ENCODE data around the gene ERVFRD-1. TPM values are rescaled to one million over a fixed set of nuclear protein-coding genes. Genes with fewer than 3 reads are reported as not detected.

Gene ERVFRD-1
- total RNA-seq, 2 donors from 2014 or later, result not detected

- no peak for DNase-seq (ENCODE audit: low spot score)
- Histone ChIP-seq H3K9me3 (no peaks in the 10 kb centered on the region), H3K27ac (no peak overlapping the region), H3K4me1 (peaks cover 0 to 11% of the 10 kb centered on the region in 2 donors), H3K36me3 (no peaks in the 10 kb centered on the region), H3K4me3 (no peak overlapping the region), H3K27me3 (no peaks in the 10 kb centered on the region)
- no peak for TF ChIP-seq CTCF (IDR thresholded peaks at IDR 0.05)
These were observed 1.5 kb upstream of the ERVFRD-1 start for GRCh38 chr6:11113038-11113437.

GRCh38 chr6:11111769-11112437, 378 bp upstream of the ERVFRD-1 start:
- TF ChIP-seq CTCF (IDR thresholded peaks at IDR 0.05), result no peak
- H3K4me1 ChIP-seq, result peaks cover 0 to 11% of the 10 kb centered on the region in 2 donors
- no peak overlapping the region for H3K27ac ChIP-seq
- H3K27me3 ChIP-seq, result no peaks in the 10 kb centered on the region
- no peak for DNase-seq (ENCODE audit: low spot score)
- H3K36me3 ChIP-seq, result no peaks in the 10 kb centered on the region
- no peak overlapping the region for H3K4me3 ChIP-seq
- H3K9me3 ChIP-seq, result no peaks in the 10 kb centered on the region

GRCh38 chr6:11108726-11109125, 2.8 kb downstream of the ERVFRD-1 start:
- no peak for TF ChIP-seq CTCF (IDR thresholded peaks at IDR 0.05)
- H3K4me1 ChIP-seq, result peaks cover 0 to 11% of the 10 kb centered on the region in 2 donors
- H3K27ac ChIP-seq, result no peak overlapping the region
- no peaks in the 10 kb centered on the region for H3K27me3 ChIP-seq
- no peaks in the 10 kb centered on the region for H3K9me3 ChIP-seq
- H3K4me3 ChIP-seq, result no peak overlapping the region
- DNase-seq (ENCODE audit: low spot score), result no peak
- H3K36me3 ChIP-seq, result no peaks in the 10 kb centered on the region

GRCh38 chr6:11103065-11103464, 8.5 kb downstream of the ERVFRD-1 start:
- no peak overlapping the region for H3K27ac ChIP-seq
- H3K36me3 ChIP-seq, result no peaks in the 10 kb centered on the region
- no peak overlapping the region for H3K4me3 ChIP-seq
- TF ChIP-seq CTCF (IDR thresholded peaks at IDR 0.05), result no peak
- no peak for DNase-seq (ENCODE audit: low spot score)
- H3K4me1 ChIP-seq, result no peaks in the 10 kb centered on the region
- H3K9me3 ChIP-seq, result no peaks in the 10 kb centered on the region
- no peaks in the 10 kb centered on the region for H3K27me3 ChIP-seq

GRCh38 chr6:11101417-11101816, 10.1 kb downstream of the ERVFRD-1 start:
- Histone ChIP-seq H3K27me3 (no peaks in the 10 kb centered on the region), H3K4me3 (no peak overlapping the region), H3K9me3 (no peaks in the 10 kb centered on the region), H3K36me3 (no peaks in the 10 kb centered on the region), H3K27ac (no peak overlapping the region), H3K4me1 (no peaks in the 10 kb centered on the region)
- TF ChIP-seq CTCF (IDR thresholded peaks at IDR 0.05), result no peak
- DNase-seq (ENCODE audit: low spot score), result no peak

GRCh38 chr6:11098004-11098403, 13.5 kb downstream of the ERVFRD-1 start:
- TF ChIP-seq CTCF (IDR thresholded peaks at IDR 0.05), result no peak
- Histone ChIP-seq H3K4me1 (peaks cover 0 to 11% of the 10 kb centered on the region in 2 donors), H3K36me3 (no peaks in the 10 kb centered on the region), H3K9me3 (no peaks in the 10 kb centered on the region), H3K27me3 (no peaks in the 10 kb centered on the region), H3K4me3 (no peak overlapping the region), H3K27ac (no peak overlapping the region)
- DNase-seq (ENCODE audit: low spot score), result no peak
